GM04504 (cell line): Measurements from ENCODE around the gene R3HDML.
"Not testable (repeated sequence)": the region's sequence is repeated elsewhere in the genome, so short reads cannot be mapped to it uniquely, and the experiment has no call there.

Experiments used
- DNase-seq: peaks from one replicate; pipeline ENCODE4 v3.0.0-alpha.2; 2012; ENCODE audit warnings: low read depth

R3HDML gene

GRCh38 chr20:44328428-44328827 lies 8.4 kb upstream of the R3HDML start:
- no peak for DNase-seq

GRCh38 chr20:44331201-44331600 lies 5.6 kb upstream of the R3HDML start:
- DNase-seq, result no peak

DNA sequence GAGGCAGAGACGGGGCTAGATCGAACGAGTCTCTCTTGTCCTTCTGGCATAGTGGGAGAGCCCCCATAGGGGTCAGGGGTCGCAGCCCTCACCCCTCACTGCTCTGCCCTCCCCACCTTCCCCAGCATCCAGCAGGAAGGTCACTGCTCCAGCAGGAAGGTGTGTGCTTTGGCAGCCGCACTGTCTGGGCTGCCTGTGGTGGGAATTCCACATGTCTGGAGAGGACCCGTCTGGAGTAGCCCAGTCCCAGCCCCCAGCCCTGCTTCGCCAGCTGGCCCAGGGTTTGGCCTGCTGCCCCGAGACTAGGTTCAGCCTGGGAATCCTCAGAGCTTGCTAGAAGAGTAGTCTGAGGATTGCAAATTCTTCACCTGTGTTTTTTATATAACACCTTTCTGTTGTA lies 2.5 kb upstream of the R3HDML start:
- no peak for DNase-seq

DNA sequence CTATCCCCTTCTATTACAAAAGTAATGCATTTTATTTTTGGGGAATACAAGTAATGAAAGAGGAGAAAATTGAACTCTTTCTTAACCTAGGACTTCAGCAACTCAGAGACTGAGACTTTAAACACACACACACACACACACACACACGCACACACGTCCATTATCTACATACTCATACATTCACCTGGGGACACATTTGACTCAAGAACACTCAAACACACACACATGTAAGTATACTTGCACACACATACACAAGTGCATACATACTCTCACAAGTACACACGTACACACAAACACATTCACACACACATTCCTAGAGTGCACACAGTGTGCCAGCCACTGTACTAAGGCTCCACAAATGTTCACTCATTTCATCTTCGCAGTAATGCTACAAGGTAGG lies 2.1 kb upstream of the R3HDML start:
- DNase-seq, result no peak

DNA sequence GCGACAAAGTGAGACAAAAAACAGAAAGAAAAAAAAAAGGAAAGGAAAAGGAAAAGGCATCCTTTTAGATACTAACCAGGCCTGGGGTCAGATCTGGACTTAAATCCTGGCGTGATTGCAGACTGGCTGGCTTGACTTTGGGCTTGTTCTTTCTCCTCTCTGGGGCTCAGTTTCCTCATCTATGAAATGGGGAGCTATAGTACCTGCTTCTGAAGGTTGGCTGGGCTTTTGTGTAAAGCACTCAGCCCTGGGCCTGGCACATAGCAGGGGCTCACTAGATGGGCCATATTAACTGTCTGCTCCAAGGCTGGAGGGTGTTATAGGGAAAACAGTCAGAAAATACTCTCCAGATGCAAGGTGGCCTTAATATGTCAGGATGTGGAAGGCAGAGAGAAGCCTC lies 1.2 kb upstream of the R3HDML start:
- DNase-seq, result no peak

- DNase-seq, result no peak
Observed at GRCh38 chr20:44336086-44336485, 757 bp upstream of the R3HDML start.

- DNase-seq, result no peak
Observed at GRCh38 chr20:44342248-44342647, 5.4 kb downstream of the R3HDML start.

GRCh38 chr20:44343162-44343675 lies 6.4 kb downstream of the R3HDML start:
- no peak for DNase-seq

DNA sequence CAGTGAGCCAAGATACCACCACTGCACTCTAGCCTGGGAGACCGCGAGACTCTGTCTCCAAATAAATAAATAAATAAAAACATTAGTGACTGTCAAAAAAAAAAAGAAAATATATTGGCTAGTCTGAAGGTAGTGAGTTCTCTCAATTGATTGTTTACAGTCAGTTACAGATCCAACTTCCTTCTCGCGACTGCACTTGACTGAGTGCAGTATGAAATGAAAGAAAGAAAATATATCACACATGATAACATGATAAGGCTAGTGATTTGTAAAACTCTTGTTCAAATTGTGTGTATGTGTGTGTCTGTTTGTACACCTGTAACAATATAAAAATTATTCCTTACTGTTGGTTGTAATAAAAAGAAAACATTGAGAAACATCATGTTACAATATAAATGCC lies 7.9 kb downstream of the R3HDML start:
- DNase-seq, result no peak

DNA sequence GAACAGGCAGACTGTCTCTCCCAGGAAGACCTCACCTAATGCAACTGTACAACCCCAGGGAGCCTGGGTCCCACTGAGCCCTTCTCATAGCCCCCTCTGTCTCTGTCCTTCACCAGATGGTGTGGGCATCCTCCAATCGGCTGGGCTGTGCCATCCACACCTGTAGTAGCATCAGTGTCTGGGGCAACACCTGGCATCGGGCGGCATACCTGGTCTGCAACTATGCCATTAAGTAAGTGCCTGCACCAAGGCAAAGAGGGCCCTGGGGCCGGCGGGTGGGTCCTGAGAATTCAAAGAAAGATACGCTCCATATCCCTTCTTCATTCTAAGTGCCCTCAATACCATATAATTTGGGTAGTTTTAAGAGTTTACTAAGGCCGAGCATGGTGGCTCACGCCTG lies 8.3 kb downstream of the R3HDML start:
- DNase-seq, result no peak

- not testable (repeated sequence) for DNase-seq
Observed at GRCh38 chr20:44345941-44346340, 9.1 kb downstream of the R3HDML start.

GRCh38 chr20:44348168-44348659 lies 11.4 kb downstream of the R3HDML start:
- no peak for DNase-seq

- DNase-seq, result no peak
Observed at GRCh38 chr20:44349349-44349748, 12.5 kb downstream of the R3HDML start.

GRCh38 chr20:44350567-44350966 lies 13.7 kb downstream of the R3HDML start:
- no peak for DNase-seq

DNA sequence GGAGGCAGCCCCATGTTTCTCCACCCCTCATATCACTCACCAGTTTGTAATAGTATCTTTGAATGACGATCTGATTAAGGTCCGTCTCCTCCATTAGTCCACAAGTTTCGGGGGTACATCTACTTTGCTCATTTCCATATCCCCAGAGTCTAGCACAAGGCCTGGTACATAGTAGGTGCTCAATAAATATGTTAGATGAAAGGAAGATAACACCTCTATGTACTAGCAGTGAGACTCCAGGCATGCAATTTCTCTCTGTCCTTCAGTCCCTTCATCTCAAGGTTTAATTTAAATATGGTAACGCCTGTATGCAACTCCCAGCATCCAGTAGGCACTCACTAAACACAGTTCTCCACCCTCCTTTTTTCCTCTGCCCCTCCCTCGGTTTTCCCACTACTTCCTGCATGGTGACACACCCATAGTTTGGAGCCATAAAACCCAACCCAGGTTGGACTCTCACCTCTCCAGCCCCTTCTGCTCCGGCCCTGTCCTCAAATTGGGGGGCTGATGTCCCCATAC lies 18.2 kb downstream of the R3HDML start:
- no peak for DNase-seq

DNA sequence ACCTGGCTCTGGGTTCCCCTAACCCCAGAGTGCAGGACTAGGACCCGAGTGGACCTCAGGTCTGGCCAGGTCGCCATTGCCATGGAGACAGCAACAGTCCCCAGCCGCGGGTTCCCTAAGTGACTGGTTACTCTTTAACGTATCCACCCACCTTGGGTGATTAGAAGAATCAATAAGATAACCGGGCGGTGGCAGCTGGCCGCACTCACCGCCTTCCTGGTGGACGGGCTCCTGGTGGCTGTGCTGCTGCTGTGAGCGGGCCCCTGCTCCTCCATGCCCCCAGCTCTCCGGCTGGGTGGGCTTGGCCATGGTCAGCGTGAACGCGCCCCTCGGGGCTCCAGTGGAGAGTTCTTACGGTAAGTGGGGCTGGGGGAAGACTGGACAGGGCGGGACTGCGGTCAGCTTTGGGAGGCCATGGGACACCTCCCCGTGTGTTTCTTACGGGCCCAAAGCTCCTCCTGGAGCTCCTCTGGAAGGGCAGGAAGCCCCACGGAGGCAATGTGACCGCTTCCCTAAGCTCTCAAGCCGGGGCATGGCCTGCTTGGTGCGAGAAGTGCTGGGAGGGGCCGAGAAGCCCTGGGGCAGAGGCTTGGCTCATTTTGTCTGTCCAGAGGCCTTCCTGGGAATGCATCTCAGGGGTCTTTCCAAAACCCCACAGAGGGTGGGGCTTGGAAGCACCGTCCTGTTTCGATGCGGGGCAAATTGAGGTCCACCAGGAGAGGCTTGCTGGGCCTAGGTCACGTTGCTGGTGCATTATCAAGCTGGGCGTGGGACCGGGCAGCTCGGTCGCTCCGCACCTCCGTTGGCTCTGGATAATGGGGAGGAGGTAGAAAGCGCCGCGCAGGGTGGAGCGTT lies 18.9 kb downstream of the R3HDML start, which contains the start of gene HNF4A:
Gene HNF4A, plus strand, starts transcription at position 202 of the 855 bp plus-strand sequence. Its CDS starts 106 bp downstream, at position 308.
- no peak for DNase-seq

- DNase-seq, result no peak
Observed at GRCh38 chr20:44356353-44356723, 19.5 kb downstream of the R3HDML start.

- DNase-seq, result no peak
Observed at GRCh38 chr20:44357020-44357419, 20.2 kb downstream of the R3HDML start.

DNA sequence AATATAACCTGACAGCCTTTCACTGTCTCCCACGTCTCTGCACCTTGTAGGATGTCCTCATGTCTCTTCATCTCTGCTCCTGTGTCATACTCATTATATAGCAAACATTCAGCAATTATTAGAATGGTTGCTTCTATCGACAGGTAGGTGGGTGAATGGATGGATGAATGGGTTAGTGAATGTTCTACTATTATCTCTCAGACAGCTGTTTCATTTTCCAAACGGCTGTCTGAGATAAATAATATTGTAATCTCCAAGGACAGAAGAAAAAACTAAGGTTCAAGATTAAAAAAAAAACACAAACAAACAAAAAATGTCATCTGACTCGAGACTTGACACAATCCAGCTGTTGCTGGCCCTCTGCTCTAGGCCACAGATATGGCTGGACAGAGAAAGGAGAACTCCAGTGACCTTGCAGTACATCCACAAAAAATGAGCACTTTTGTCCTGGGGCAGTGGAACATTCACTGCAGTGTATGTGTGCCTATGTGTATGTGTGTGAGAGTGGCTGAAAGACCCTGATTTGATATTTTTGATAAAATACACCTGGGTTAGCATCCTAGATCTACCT lies 20.8 kb downstream of the R3HDML start:
- DNase-seq, result no peak

DNA sequence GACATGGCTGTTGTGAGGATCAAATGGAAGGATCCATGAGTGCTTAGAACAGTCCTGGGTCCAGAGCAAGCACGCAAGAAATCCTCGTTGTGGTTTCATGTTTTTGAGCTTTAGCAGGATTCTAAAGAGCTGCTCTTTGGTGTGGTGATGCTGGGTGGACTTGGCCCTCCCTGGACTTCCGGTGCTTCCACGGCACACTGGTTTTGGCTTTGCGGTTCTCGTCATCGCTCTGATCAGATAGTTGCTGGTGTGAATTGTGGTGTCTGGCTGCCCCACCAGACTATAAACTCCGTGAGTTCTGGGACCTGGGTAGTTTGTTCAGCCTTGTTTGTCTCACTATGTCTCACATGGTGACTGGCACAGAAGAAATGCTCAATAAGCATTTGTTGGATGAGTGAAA lies 21.9 kb downstream of the R3HDML start:
- DNase-seq, result no peak

DNA sequence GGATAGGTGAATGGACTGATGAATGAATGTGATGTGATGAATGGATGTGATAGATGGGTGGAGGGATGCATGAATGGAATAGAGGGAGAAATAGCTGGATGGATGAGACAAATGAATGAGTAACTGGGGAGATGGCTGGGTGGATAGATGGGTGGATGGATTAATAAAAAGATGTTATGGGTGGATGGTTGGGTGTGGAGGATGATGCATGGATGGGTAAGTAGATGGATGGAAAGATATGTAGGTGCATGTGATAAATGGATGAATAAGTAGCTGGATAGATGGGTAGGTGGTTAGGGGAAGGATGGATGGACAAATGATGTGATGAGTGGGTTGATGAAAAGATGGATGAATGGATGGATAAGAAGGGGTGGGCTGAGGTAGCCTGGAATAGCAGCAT lies 23.4 kb downstream of the R3HDML start:
- DNase-seq, result no peak

- no peak for DNase-seq
Observed at GRCh38 chr20:44361021-44361420, 24.2 kb downstream of the R3HDML start.

DNA sequence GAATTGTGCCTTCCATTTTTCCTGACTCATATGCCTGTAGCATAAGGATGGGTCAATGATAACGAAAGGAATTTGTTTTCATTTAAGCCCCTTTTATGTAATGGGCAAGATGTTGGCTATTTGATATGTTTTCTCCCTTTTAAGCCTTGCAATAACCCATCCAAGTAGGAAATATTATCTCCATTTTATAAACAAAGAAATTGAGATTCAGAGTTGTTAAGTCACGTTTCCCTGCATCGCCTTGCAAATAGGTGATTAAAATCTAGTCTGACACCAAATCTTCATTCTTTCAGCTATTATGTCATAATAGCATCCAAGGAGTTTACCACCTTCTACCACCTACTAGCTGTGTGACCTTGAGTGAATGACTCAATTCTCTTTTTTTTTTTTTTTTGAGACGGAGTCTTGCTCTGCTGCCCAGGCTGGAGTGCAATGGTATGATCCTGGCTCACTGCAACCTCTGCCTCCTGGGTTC lies 25.7 kb downstream of the R3HDML start:
- no peak for DNase-seq
